CD4-positive, alpha-beta T cell treated with Interleukin-21 for 1 hour (primary cell): ENCODE data around the gene NALCN.

ENCODE experiments used
- DNase-seq: peaks from one replicate; pipeline ENCODE4 v3.0.0-alpha.2; 2020

NALCN gene

DNA sequence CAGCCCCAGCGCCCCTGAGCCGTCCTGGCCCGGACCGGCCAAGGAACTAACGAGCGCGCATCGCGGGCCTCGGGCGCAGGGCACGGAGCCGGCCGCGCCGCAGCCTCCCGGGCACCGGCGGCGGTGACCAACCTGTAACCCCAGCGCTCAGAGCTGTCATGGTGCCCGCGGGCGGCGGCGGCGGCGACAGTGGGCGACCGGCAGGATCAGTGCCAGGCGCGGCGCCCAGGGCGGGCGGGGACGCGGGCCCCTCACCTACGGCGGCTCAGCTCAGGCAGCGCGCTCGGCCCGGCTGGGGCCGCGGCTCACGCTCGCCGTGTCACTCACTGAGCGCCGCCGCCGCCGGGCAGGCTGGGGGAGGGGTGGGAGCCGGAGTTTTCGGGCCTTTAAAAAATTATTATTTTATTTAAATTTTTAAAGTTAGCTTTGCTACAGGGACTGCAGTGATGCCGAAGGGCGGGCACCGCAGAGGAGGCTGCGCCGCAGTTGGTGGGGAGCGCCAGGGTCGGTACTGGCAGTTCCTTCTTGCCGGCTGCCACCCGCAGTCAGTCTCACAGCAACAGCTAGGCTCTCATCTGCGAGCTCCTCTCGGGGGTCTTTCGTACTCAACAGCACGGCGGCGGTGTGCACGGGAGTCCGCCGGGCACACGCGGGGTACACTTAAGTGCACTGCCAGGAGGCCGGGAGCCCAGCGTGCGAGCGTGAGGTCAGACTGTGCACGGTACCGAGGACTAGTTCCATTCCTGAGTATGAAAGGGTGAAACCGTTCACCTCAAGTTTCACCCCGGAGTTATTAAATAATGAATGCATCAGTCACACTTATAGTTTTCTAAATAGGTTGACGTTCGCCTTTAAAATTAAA, at the start of gene NALCN:
TSS of gene NALCN (minus strand) at position 328 of the 862 bp plus-strand sequence. CDS start 17,382 bp downstream, outside the sequence.
- no peak for DNase-seq

DNA sequence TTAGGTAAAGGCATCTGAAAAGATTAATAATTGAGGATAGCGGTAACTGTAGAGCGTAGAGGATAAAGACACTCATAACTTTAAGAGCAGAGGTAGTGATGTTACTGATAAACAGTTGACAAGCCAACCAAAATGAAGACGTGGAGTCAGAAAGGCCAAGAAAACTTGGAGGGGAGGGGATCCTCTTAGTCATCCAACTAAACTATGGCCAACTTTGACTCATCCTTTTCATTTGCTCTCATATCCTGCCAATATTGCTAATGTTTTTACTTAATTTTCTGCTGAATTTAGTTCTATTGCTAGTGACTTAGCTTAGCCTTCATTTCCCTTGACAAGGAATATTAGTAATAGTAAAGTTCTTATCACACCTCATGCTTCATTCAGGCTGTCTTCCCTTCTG, 49.6 kb upstream of the NALCN start:
- DNase-seq = no peak

DNA sequence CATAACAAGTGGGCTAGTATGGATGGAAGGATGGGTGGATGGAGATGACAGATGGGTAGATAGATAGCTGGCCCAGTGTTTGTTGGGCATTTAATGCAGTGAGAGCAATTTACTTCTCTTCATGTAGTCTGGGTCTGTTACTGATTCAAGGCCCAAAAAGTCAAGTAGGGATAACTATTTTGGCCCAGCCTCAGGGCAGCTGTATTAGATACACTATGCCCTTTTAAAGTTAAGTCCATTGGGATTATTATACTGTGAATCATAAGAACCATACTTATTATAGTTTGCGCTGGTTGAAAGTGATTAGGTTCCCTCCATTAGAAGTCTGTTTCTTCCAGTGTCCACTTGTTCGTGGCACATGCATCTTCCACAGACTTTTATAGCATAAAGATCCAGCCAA, 40.9 kb upstream of the NALCN start:
- DNase-seq = no peak

DNA sequence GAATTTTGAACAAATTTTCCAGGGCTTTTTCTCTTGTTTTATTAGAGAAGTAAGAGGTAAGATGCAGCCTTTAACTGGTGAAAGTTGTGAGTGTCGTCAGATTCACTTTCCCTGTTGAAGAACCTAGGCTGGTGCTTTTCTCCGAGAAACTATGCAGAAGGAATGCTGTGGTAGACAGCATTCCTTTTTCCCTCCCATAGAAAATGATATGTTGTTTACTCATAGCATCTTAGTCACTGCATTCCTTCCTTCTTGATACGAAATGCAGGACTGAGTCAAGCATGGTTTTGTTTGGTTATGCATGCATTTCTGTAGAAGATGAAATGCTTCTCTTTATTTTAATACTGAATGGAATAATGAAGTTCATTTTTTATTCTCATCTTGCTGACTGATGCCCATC, 39.6 kb upstream of the NALCN start:
- DNase-seq = no peak

DNA sequence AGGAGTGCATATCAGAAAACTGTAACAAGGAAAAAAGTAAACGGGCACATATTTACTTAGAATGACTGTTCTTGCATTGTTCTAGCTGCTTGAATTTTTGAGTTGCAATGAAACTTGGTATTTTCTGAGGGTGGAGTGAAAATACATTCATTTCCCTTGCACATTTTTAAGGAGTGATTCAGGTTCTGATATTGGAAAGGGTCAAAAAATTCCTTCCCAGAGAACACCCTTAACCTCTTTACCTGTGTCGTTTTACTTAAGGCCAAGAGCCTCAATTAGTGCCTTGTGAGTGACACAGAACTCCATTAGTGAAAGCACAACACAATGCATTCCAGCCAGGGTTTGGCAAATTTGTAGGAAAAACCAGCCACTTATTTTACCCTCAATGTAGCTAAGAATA, 38.5 kb upstream of the NALCN start:
- no peak for DNase-seq

DNA sequence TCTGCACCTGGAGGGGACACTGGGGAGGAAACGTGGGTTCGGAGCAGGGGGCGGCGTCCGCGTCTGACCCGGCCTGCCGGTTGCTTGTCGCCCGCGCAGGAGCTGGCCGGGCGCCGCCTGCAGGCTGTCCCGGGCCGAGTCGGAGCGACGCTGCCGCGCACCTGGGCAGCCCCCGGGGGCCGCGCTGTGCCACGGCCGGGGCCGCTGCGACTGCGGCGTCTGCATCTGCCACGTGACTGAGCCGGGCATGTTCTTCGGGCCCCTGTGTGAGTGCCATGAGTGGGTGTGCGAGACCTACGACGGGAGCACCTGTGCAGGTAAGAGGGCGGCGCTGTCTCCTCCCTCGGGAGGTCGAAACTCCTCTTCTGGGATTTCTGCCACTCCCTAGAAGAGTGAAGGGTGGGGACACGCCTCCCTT, 37.5 kb upstream of the NALCN start:
- no peak for DNase-seq

DNA sequence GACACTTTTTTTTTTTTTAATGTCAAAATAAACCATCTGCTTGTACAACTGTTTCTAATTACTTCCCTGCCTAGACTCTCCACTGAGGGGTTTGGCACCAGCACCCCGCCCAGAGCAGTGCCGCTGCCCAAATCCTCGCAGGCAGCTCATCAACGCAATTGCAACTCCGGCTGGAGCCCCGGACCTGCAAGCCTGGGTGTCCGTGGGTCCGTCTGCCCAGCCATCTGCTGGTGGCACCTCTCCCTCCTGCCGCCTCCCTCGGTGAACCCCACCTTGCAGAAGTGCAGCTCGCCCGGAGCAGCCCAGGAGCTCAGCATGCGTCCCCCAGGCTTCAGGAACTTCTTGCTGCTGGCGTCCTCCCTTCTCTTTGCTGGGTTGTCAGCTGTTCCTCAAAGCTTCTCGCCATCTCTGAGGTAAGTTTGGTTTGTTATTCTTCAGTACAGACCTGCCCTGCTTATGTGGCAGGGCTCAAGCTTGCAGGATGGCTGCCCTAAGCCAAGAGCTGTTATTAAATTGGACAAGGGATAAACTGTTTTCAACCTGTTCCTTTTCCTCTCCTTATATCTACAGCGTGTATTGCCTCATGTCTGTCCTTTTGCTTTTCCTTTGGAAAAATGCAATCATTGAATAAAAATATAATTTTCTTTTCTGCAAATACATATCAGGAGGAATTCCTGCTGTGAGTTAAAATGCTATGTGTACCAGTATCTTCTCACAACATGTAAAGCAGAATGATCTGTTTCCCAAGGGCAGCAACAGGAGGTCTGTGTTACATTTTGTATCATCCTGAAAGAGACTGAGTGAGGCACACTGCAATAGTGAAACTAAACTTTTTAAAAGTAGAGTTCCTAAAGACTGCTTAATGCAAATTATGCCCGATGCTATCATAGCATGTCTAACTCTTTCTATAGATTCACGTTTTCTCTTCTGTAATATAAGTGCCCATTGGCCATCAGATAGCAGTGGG, 36.5 kb upstream of the NALCN start, which contains the start of gene ITGBL1:
TSS of gene ITGBL1 (plus strand) at position 157 of the 967 bp plus-strand sequence. CDS start at position 316, 159 bp downstream.
- DNase-seq = no peak

DNA sequence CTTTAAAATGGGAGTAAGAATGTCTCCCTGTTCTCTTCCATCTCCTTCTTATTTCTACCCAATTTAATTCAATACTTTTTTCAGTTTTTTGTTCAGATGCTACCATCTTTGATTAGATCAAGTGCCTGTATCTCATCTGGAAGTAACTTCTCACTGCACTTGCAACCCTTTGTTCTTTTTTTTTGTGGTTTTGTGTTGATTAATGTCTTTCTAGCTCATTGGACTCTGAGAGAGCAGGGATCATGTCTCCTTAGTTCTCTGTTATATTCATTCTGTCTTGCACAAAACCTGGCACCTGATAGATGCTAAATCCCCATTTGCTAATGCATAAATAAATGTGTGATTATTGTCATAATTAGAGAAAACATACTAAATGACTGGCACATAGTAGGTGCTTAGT, 35.3 kb upstream of the NALCN start:
- DNase-seq = no peak

DNA sequence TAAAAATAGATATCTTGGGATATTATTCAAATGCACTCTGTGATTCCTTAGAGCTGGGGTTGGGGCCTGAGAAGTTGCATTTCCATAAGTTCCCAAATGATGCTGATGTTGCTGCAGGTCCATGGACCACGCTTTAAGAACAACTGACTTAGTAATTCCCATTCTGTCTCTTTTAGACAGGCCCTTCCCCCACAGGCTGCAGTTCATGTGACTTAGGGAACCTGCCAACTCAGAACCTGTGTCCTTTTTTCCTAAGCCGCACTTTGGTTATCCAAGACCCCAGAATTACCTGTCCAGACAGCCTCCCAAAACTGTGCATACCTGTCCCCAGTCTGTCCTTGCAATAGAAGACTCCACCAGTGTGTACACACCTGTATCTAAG, 34.4 kb upstream of the NALCN start:
- no peak for DNase-seq

DNA sequence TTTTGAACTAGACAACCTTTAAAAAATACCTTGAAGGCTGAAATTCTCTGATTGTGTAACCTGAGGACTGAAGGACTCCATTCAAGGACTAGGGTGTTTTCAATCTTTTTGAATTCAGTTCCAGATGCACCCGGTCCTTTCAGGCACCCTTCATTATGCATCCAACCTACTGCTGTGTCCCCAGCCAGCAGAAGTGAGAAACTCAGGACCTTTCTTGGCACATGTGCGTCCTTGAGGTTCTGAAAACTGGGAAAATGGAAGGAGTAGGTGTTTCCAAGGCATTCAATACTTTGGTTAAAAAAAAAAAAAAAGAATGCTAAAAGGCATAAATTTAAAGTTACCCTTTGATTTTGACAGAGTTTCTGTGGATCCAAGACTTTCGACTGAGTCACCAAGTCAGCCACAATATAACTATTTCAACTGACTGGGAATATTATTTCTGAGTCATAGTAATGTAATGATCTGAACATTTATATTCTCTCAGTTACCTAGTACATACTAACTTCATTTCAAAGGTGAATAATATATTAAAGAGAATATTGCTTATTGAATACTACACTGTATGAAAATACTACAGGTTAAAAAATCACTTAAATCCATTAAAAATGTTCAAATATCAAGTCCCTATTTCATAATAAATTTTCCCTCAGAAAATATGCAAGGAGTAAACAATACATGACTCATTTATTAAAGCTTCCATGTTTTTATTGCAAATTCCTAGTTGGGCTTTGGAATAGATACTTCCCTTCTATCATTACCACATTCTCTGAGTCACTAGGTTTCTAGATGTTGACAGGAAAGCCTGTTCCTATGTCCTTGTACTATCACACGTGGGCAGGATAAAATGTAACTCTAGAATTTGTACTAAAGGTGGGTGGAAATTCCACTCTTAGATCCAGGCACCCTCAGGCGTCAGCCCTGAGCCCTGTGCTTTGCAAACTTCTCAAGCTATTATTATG, 33.8 kb upstream of the NALCN start:
- no peak for DNase-seq

DNA sequence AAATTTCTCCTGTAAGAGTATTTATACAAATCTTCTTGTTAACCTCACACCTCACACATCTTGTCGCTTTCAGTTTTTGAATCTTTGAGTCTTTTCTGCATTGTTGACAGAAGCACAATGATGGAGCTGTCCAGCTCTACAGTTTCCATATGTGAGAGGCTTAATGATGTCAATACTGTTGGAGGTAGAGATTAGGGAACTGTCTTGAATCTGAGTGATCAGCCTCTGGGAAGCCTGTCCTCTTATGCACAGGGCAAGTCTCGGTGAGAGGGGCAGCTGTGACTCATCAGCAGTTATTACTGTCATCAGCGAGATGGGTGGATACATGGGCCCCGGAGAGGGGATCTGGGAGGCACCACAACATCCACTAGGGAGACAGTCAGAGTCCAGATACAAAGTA, 31.5 kb upstream of the NALCN start:
- no peak for DNase-seq

DNA sequence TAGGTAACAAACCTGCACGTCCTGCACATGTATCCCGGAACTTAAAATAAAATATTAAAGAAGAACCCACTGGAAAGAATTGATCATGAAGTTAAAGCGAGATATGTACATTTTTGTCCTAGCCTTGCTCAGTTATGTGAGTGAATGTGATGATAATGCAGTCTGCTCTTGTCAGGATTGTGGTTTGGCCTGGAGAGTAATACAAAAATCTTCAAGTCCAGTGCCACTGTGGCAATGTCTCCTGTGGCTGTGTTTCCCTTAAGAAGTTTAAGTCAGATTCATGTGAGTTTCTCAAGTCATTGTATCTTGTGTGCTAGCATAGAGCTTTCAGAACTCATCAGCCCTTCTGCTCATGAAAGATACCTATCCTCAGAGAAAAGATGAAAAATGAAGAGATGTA, 18.2 kb upstream of the NALCN start:
- DNase-seq = no peak

DNA sequence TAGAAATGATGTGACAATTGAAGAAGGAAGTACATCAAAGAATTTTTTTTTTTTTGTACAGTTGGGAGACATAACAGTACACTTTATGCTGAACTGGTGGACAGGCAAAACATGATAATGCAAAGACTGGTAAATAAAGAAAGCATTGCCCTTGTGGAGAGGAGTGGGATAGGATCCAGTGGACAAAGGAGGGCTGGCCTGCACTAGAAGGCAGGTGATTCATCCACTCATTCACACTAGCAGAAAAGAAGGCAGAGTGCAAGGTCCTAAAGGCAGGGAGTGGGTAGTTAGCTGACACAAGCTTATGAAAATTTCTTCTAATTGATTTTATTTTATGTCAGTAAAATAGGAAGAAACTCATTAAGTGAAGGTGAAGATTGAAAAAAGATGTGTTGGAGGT, 17.6 kb upstream of the NALCN start:
- no peak for DNase-seq

DNA sequence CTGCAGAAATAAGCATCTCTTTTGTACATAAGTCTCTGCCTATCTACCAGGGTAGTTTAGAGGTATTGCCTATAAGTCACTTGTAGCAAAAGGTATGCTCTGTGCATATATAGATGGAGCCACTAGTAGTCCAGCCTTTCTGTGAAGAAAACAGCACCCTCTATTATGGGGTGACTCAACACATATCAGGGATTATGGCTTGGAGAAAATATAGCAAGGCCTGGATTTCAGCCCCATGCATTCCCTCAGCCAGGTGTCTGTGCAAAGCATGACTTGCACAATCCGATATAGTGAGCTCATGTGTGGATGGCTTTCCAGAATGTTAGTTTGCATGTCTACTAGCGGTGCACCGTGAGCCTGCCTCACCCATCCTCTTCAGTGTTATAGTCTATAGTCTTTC, 13.4 kb upstream of the NALCN start:
- no peak for DNase-seq

DNA sequence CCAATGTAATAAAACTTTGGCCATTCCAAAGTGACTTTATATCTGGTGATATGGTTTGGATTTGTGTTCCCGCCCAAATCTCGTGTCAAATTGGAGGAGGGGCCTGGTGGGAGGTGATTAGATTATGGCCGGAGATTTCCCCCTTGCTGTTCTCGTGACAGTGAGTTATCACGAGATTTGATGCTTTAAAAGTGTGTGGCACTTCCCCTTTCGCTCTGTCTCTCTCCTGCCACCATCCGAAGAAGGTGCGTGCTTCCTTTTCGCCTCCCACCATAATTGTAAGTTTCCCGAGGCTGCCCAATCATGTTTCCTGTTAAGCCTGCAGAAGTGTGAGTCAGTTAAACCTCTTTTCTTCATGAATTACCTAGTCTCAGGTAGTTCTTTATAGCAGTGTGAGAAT, 9.3 kb upstream of the NALCN start:
- DNase-seq = no peak

DNA sequence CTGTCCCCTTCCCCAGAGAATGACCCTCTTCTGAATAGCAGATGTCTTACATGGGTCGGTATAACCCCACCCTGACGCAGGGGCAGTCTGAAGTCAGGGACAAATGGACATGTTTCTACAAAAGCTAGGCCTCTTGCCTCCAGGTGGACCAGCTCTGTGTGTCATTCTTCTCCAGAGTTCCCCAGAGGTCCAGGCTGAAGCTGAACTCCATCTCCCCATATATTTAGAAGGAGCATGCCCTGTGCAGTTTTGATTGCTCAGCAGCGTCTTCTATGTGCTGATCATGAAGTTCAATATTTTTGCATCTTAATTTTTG, 8.8 kb upstream of the NALCN start:
- DNase-seq = no peak

DNA sequence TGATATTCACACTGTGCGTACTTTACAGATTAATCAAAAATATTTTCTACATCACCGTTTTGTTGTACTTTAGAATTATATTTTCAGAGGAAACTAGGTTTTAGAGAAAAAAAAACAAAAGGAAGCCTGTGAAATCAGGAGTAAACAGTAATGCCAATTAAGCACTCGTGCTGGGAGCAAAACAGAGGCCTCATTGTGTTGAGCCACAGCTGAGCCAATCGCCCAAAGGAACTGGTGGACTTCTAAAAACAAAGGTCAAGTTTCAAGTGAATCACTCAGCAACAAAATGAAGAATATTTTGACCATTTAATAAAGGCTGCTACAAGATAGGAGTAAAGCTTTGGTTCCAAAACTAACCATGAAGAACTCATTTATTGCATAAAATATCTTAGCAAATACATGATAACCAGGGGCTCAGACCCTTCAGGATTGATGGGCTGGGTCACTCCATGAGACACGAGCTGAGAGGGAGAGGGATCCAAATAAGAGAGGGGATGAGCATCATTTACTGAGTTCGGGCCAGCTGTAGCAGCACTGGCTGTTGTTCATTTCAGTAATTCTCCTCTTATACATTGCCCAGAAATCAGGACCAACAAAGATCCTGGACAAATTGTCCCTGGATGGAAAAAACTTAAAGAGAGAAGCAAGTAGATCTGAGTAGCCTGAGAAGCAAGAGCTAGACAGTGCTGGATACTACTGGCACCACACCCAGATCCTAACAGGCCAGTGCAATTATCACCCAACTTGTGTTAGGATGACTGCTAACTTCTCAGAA, 8.3 kb upstream of the NALCN start:
- no peak for DNase-seq

DNA sequence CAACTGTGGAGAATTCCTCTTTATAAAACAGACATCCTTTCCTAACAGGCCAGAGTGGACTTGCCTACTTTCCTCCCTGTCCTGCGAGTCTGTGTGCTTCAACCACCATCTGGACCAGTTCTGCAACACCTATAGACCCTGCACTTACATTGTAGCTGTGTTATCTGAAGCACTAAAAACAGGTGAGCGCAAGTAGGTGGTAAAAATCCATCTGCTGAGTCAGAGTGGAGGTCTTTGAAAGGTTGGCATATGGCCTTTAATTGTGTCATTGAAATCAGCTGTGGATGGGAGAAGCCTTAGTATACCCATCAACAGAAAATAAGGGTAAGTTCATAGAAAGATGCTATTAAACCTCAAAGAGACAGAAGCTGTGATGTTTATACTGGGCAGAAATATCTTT, 7.6 kb upstream of the NALCN start:
- no peak for DNase-seq

DNA sequence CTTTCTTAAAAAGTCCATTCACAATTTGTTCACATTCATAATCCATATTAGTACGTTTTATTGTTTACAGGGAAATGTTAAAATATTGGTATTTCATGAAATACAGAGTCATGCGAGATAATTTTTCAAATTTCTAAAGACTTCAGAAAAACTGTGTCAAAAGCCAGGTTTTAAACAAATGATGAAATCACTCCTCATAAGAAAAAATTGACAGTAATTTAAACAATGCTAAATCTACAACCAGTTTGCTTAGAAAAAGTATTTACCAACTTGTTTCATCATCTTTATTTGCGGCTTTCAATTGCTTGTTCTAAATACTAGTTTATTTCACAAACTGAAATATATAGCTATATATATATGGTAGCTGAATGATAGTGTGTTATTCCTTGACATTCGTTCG, 1.2 kb upstream of the NALCN start:
- no peak for DNase-seq

DNA sequence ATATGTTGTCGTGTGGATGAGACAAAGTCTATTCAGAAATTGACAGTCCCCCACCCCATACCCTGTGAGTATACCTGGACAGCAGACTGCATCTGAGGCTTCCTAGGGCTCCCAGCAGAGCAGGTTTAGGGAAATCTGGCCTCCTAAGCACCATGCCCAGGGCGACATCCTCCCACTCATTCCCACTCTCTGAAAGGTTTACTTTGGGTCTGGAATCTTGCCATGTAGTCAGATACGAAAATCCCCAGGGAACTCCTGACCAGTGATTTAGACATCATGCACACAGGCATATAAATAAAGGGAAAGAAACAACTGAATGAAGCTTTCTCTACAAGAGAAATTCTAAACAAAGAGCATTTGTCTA, 717 bp upstream of the NALCN start:
- DNase-seq = no peak

DNA sequence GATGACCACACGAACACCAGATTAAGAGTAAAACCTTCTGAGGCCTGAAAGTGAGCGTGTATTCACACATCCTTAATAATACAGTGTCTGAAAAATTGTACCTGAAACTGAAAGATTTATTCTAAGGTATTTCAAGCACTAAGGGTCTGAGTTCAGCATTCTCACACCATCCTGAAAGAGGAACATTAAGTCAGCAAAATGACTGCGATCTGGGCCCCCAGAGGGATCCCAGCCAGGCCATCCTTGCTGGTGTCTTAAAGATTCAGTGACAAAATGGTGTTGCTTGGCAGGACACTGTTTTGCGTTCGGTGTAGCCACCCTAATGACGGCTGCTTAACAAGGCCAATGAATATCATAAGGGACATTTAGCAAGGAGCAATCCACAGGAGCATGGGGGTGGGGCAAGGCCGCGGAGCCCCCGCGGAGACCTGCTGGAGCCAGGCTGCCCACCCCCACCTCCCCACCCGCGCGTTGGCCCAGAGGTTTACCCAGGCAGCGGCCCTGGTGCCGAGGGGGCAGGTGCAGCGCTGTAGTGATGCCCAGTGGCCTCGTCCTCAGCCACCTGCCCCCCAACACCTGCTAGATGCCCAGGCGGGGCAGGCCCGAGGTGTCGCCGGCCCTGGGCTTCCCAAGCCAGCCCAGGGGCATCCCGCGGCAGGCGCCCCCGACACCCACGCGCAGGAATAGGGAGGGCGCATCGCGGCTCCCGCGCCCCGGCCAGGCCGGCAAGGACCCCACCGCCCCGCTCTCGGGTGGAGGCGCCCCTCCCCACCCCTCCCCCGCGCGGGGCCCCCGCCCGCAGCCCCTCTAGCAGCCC, 742 bp downstream of the NALCN start:
- DNase-seq = no peak
